Transverse colon (tissue), 4 donors: Measurements from ENCODE around the gene AURKAIP1.

Experiments used
- POLR2A ChIP-seq: fragments of 450-650 bp; IDR thresholded peaks from one replicate; pipeline ENCODE4 v1.6.1; 2016; ENCODE audit warnings: antibody characterized with exemption, mild to moderate bottlenecking, moderate library complexity
- POLR2AphosphoS5 ChIP-seq, 3 donors: sonication (generic); formaldehyde crosslinking; IDR thresholded peaks; one replicate each; pipeline ENCODE4 v1.6.1; 2016; ENCODE audit warnings: antibody characterized with exemption in 3 of 3
- TF ChIP-seq, protein P1 (sequence below), 5 experiments: fragments of 200-600 bp in 3 of 5; fragments of 450-650 bp in 2 of 5; sonication (generic) in 3 of 5; IDR thresholded peaks; 1 replicate in 2 of 5; 2 replicates in 3 of 5; pipeline ENCODE4 v1.5.1; 2016 to 2017; ENCODE audit warnings: antibody characterized with exemption in 5 of 5, inconsistent platforms in 3 of 5, mild to moderate bottlenecking in 2 of 5, moderate library complexity in 1 of 5

DNA sequence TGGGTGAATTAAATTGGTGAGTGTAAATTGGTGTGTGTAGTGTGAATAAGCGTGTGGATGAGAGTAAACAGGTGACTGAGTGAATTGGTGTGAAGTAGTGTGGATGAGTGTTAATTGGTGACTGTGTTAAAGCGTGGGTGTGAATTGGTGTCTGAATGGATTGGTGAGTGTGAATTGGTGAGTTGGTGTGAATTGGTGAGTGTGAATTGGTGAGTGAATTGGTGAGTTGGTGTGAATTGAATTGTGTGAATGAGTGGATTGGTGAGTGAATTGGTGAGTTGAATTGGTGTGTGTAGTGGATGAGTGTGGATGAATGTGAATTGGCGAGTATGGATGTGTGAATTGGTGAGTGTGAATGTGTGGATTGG is 8.3 kb downstream of the AURKAIP1 start:
- TF ChIP-seq, protein P1, sequence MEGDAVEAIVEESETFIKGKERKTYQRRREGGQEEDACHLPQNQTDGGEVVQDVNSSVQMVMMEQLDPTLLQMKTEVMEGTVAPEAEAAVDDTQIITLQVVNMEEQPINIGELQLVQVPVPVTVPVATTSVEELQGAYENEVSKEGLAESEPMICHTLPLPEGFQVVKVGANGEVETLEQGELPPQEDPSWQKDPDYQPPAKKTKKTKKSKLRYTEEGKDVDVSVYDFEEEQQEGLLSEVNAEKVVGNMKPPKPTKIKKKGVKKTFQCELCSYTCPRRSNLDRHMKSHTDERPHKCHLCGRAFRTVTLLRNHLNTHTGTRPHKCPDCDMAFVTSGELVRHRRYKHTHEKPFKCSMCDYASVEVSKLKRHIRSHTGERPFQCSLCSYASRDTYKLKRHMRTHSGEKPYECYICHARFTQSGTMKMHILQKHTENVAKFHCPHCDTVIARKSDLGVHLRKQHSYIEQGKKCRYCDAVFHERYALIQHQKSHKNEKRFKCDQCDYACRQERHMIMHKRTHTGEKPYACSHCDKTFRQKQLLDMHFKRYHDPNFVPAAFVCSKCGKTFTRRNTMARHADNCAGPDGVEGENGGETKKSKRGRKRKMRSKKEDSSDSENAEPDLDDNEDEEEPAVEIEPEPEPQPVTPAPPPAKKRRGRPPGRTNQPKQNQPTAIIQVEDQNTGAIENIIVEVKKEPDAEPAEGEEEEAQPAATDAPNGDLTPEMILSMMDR (IDR thresholded peaks at IDR 0.05) = no peak
- TF ChIP-seq POLR2A (no peak), POLR2AphosphoS5 (IDR thresholded peaks at IDR 0.05) (no peak)
